Naive thymus-derived CD8-positive, alpha-beta T cell (primary cell): Measurements from ENCODE around the gene RBP5. TPM values are rescaled to one million over a fixed set of nuclear protein-coding genes. Genes with fewer than 3 reads are reported as not detected.

Experiments used
- ATAC-seq, 2 donors: fragments of 150-1000 bp; cut with Tn5 transposase in 1 of 2; sonication (Bioruptor Pico), chemical (Tn5 transposase) in 1 of 2; 1 replicate in 1 of 2; 2 replicates in 1 of 2; pipeline ENCODE4 v1.10.0; 2021; ENCODE audit warnings: mild to moderate bottlenecking in 2 of 2, moderate library complexity in 2 of 2
- POLR2A ChIA-PET: fragments of 350-600 bp; sonication (Branson Sonifier 250); formaldehyde crosslinking; loops from one replicate; lab custom pipeline; 2021; ENCODE audit warnings: antibody characterized with exemption; lab: Charles Lee
- DNase-seq, 10 donors: peaks; one replicate each; pipeline versions ENCODE4 v3.0.0 to v3.0.0-alpha.2; 2020 to 2022
- H3K27ac Mint-ChIP-seq, 10 donors: one replicate each; pipeline ENCODE4 v1.8.0; 2020 to 2022; ENCODE audit warnings: mild to moderate bottlenecking in 10 of 10, mixed read lengths in 10 of 10, moderate library complexity in 4 of 10, inconsistent platforms in 1 of 10
- H3K27me3 Mint-ChIP-seq, 5 donors: one replicate each; pipeline ENCODE4 v1.8.0; 2021 to 2022; ENCODE audit warnings: mixed read lengths in 5 of 5
- H3K36me3 Mint-ChIP-seq, 3 donors: one replicate each; pipeline ENCODE4 v1.8.0; 2020 to 2022; ENCODE audit warnings: mixed read lengths in 3 of 3, mild to moderate bottlenecking in 2 of 3, inconsistent platforms in 1 of 3
- H3K4me1 Mint-ChIP-seq, 4 donors: one replicate each; pipeline ENCODE4 v1.8.0; 2021 to 2022; ENCODE audit warnings: mixed read lengths in 4 of 4
- H3K4me3 Mint-ChIP-seq, 10 donors: one replicate each; pipeline ENCODE4 v1.8.0; 2020 to 2022; ENCODE audit warnings: mild to moderate bottlenecking in 10 of 10, mixed read lengths in 10 of 10, moderate library complexity in 6 of 10, inconsistent platforms in 1 of 10
- H3K9me3 Mint-ChIP-seq, 9 donors: one replicate each; pipeline ENCODE4 v1.8.0; 2020 to 2022; ENCODE audit warnings: mixed read lengths in 9 of 9, mild to moderate bottlenecking in 3 of 9, inconsistent platforms in 1 of 9, moderate library complexity in 1 of 9
- polyA plus RNA-seq, 3 donors: library from polyadenylated mRNA; unstranded; fragments of 300-500 nt; fragmentation: Illumina TruSeq; gene quantifications; one replicate each; pipeline ENCODE4 v1.2.3, GENCODE V29; 2021
- total RNA-seq, 8 experiments: library from RNA in 2 of 8; stranded (reverse) in 2 of 8; gene quantifications; one replicate each; pipeline ENCODE4 v1.2.3 and lab custom pipeline; 2021 to 2026

Gene RBP5
- total and polyA plus RNA-seq, 5 experiments from 2014 or later, result 0.69 to 1.1 TPM; not detected in 3

DNA sequence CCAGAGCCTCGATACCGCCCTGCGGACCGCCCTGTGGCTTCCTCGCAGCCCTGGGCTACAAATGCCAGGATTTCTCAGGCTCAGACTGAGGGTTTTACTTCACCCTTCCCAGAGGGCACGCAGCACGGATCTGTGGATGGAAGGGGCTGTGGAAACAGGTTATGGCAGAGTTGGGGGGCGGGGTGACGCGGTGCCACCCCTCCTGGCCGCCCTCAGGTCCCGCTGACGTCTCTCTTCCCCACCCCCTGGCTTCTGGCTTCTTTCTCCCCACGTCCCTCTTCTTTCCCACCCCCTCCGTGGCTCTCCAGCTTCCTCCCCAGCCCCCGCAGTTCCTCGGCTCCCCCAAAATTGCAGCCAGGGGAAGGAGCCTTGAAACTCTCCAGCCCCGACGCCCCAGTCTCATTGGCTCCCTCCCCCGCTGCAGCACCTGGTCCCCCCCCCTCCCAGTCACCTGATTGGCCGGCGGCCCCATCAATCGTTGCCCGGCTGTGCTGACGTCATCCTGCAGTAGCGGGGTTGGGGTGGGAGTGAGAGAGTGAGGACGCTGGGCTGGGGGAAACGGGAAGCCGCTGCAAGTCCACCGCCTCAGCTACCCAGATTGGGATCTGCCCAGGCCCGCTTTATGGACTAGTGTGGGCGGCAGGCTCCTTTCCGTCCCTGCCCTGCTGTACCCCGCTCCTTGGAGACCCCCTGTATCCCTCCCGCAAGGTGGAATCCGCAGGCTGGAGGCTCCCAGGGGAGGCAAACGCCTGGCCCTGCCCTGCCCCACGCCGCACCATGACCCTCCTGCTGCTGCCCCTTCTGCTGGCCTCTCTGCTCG, 1.4 kb upstream of the RBP5 start, which contains the start of gene CLSTN3:
Gene CLSTN3 (plus strand): TSS at position 500 of the 820 bp plus-strand sequence. CDS start 278 bp downstream, at position 778.
- H3K36me3 Mint-ChIP-seq, result peaks cover 0 to under 1% (median 0%) of the 10 kb centered on the region in 3 donors
- peak; percentile 74 to 93 (median 82) for DNase-seq
- peaks cover 29 to 48% (median 34%) of the 10 kb centered on the region in 4 donors for H3K4me1 Mint-ChIP-seq
- POLR2A ChIA-PET, result no interaction called here
- peak within 1 kb of the TSS; percentile 60 to 96 (median 94) for H3K27ac Mint-ChIP-seq
- peak within 1 kb of the TSS; percentile 91 to 99 (median 95) for H3K4me3 Mint-ChIP-seq
- ATAC-seq, result peak; percentile 84 to 90
- no peaks in the 10 kb centered on the region for H3K9me3 Mint-ChIP-seq
- H3K27me3 Mint-ChIP-seq, result no peaks in the 10 kb centered on the region

DNA sequence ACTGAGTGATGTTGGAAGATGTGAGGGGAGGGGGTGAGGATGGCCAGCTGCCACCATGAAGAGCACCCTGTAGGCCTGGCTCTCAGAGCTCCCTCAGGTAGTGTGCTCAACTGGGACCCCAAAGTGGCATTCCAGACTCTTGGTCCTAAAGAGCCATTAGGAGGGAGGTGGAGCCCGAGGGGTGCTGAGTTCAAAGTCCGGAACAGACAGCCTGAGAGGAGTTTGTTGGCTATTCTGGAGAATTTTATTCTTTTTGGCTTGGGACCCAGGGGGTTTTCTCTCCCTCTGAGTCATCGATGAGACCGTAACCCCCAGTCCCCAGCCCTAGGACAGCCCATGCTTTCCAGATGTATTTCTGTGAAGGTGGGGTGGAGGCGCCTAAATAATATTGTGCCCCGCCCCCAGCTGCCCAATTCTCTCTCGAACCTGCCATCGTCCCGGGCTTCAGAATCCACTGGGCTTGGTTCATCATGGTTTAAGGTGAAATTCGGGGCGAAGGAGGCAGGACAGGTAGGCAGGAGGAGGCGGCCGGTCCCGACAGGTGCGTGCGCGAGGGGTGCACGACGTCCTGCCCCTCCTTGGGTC, 690 bp upstream of the RBP5 start:
- POLR2A ChIA-PET, result interaction anchor here (0.5 kb wide), 1 partner anchor 440 kb away, joined by 3 read pairs; the partner anchor contains the start of gene ZNF384
- no peak for DNase-seq
- Mint-ChIP-seq H3K9me3 (no peaks in the 10 kb centered on the region), H3K4me1 (peaks cover 25 to 48% (median 34%) of the 10 kb centered on the region in 4 donors), H3K27me3 (no peaks in the 10 kb centered on the region), H3K4me3 (peak overlapping the region; percentile 91 to 99 (median 95)), H3K36me3 (no peaks in the 10 kb centered on the region), H3K27ac (peak overlapping the region in 8 of 10 donors; percentile 88 to 96 (median 94))
- ATAC-seq, result peak in 1 of 2 donors; percentile 1

DNA sequence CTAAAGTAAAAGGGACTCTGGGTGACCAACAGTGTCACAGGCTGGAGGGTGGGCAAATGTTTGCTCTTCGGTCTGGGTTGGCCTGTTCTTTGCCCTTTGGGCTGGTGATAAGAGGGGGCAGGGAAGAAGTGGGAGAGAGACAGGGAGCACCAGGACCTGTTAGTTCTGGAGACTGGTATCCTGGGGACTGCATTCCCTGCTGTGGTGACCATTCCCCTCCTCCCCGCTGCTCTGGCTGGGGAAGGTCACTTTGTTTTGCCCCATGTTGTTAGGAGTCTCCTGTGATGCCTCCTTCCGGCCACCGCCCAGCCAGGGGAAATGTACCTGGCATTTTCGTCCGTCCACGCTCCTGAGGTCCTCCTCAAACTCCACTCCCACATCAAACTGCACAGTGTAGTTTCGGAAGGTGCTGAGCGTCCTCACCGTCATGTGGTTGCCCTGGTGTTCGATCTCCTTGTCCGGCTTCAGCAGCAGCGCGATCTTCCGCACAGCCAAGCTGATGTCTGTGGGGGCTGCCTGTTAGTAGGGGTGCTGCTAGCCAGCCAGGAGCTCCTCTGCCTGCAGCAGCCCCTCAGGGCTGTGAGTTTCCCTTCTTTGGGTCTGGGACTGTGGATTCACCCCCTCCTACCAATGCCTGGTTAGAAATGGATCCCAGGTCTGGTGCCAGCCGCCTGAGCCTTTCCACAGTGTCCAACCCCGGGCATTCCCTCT, 618 bp downstream of the RBP5 start:
- H3K27me3 Mint-ChIP-seq, result no peaks in the 10 kb centered on the region
- H3K36me3 Mint-ChIP-seq, result no peaks in the 10 kb centered on the region
- POLR2A ChIA-PET, result no interaction called here
- peak overlapping the region in 9 of 10 donors; percentile 17 to 81 (median 47) for H3K27ac Mint-ChIP-seq
- ATAC-seq (no peak), DNase-seq (no peak)
- no peaks in the 10 kb centered on the region for H3K9me3 Mint-ChIP-seq
- peak overlapping the region; percentile 49 to 99 (median 94) for H3K4me3 Mint-ChIP-seq
- peaks cover 25 to 44% (median 32%) of the 10 kb centered on the region in 4 donors for H3K4me1 Mint-ChIP-seq

GRCh38 chr12:7125632-7126227, 3.0 kb downstream of the RBP5 start:
- POLR2A ChIA-PET, result interaction anchor here (0.9 kb wide), 1 partner anchor 114 kb away, joined by 7 read pairs; no protein-coding TSS in a partner anchor
- peaks cover 9 to 21% (median 14%) of the 10 kb centered on the region in 4 donors for H3K4me1 Mint-ChIP-seq
- no peaks in the 10 kb centered on the region for H3K27me3 Mint-ChIP-seq
- no peaks in the 10 kb centered on the region for H3K9me3 Mint-ChIP-seq
- H3K36me3 Mint-ChIP-seq, result no peaks in the 10 kb centered on the region
- H3K27ac Mint-ChIP-seq, result peak overlapping the region in 3 of 10 donors; percentile 3 to 8 (median 4)
- no peak overlapping the region for H3K4me3 Mint-ChIP-seq
- DNase-seq (no peak), ATAC-seq (no peak)

DNA sequence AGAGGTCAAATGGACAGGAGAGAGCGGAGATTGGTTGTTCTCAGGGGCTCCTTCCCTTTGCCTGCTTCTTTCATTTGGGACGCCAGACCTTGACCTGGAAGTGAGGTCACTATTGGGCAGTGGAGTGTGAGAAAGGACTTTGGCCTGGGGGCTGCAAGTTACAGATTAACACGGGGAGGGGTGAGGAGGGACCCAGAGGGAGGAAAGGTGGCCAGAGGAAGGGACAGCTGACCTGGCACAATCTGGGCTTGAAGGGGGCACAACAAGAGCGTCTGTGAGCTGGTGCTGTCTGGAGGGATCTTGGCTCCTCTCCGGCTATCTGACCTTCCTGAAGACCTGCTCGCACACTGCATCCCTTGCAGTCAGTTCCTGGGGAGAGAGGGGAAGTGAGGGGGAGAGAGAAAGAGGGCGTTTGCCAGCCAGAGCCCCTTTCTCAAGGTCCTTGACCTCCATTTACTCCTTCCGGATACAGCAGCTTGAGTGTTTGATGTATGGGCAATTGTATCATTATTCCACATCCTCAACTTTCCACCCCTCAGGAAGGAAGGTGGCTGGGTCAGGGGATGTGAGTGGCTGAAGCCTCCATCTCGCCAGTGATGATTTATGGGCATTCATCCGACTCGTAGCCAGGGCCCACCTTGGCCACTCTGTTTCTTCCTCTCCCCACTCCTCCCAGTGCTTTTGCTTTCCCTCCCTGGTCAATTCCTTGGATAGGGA, 4.7 kb downstream of the RBP5 start:
- H3K9me3 Mint-ChIP-seq, result no peaks in the 10 kb centered on the region

GRCh38 chr12:7122811-7123769, 5.6 kb downstream of the RBP5 start:
- no peaks in the 10 kb centered on the region for H3K9me3 Mint-ChIP-seq
- no peak for ATAC-seq
- no peaks in the 10 kb centered on the region for H3K27me3 Mint-ChIP-seq
- peak overlapping the region in 3 of 10 donors; percentile 57 to 63 (median 58) for H3K27ac Mint-ChIP-seq
- no peak overlapping the region for H3K4me3 Mint-ChIP-seq
- H3K4me1 Mint-ChIP-seq, result peaks cover 0 to 10% (median 1%) of the 10 kb centered on the region in 4 donors
- POLR2A ChIA-PET, result interaction anchor here (1.3 kb wide), 1 partner anchor 207 kb away, joined by 3 read pairs; no protein-coding TSS in a partner anchor
- no peak for DNase-seq
- no peaks in the 10 kb centered on the region for H3K36me3 Mint-ChIP-seq

More for the DNA sequence above, 4.7 kb downstream of the RBP5 start:
- no peak for ATAC-seq
- POLR2A ChIA-PET, result no interaction called here
- Mint-ChIP-seq H3K4me1 (peaks cover 2 to 9% (median 8%) of the 10 kb centered on the region in 4 donors), H3K36me3 (no peaks in the 10 kb centered on the region), H3K27ac (no peak overlapping the region), H3K27me3 (no peaks in the 10 kb centered on the region), H3K4me3 (no peak overlapping the region)
- DNase-seq, result no peak

- Mint-ChIP-seq H3K9me3 (no peaks in the 10 kb centered on the region), H3K27me3 (no peaks in the 10 kb centered on the region), H3K4me3 (no peak overlapping the region), H3K36me3 (peaks cover 0 to under 1% (median 0%) of the 10 kb centered on the region in 3 donors), H3K4me1 (peaks cover 0 to 7% (median 0%) of the 10 kb centered on the region in 4 donors), H3K27ac (no peak overlapping the region)
- DNase-seq, result no peak
- POLR2A ChIA-PET, result no interaction called here
- no peak for ATAC-seq
These were observed 7.4 kb downstream of the RBP5 start for GRCh38 chr12:7121324-7121723.

DNA sequence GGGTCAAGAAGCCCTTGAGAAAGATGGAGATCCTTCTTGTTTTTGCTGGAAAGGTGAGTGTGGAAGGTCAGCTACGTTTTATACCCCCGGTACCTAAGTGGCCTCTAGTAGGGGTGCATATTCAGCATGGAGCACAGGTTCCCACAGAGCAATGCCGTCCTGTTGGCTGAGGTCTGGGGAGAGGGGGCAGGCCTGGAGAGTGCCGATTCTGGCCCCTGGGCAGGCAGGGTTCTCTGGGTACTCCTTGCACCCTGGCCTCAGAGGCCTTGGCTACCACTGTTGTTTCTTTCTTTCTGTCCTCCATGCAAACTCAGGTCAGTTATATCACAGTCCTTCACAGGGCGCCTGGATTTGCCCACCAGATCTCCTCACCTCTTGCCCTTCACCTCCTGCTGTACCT, 8.5 kb downstream of the RBP5 start:
- POLR2A ChIA-PET, result no interaction called here
- peaks cover 0 to 7% (median 0%) of the 10 kb centered on the region in 4 donors for H3K4me1 Mint-ChIP-seq
- DNase-seq, result no peak
- no peak overlapping the region for H3K4me3 Mint-ChIP-seq
- H3K36me3 Mint-ChIP-seq, result peaks cover 0 to 12% (median 0%) of the 10 kb centered on the region in 3 donors
- peak overlapping the region in 1 of 10 donors; percentile 29 for H3K27ac Mint-ChIP-seq
- ATAC-seq, result no peak
- no peaks in the 10 kb centered on the region for H3K27me3 Mint-ChIP-seq
- no peaks in the 10 kb centered on the region for H3K9me3 Mint-ChIP-seq

GRCh38 chr12:7118881-7119280, 9.8 kb downstream of the RBP5 start:
- Mint-ChIP-seq H3K27me3 (no peaks in the 10 kb centered on the region), H3K4me3 (no peak overlapping the region), H3K36me3 (peaks cover 0 to 17% (median 0%) of the 10 kb centered on the region in 3 donors), H3K27ac (peak overlapping the region in 1 of 10 donors; percentile 42), H3K4me1 (peaks cover 0 to 9% (median 0%) of the 10 kb centered on the region in 4 donors), H3K9me3 (no peaks in the 10 kb centered on the region)
- POLR2A ChIA-PET, result no interaction called here
- ATAC-seq (no peak), DNase-seq (no peak)

GRCh38 chr12:7117670-7118069, 11.0 kb downstream of the RBP5 start:
- peaks cover 0 to 20% (median 0%) of the 10 kb centered on the region in 3 donors for H3K36me3 Mint-ChIP-seq
- peaks cover 5 to 9% (median 7%) of the 10 kb centered on the region in 4 donors for H3K4me1 Mint-ChIP-seq
- no peaks in the 10 kb centered on the region for H3K9me3 Mint-ChIP-seq
- no peaks in the 10 kb centered on the region for H3K27me3 Mint-ChIP-seq
- DNase-seq (no peak), ATAC-seq (no peak)
- H3K27ac Mint-ChIP-seq, result no peak overlapping the region
- H3K4me3 Mint-ChIP-seq, result no peak overlapping the region
- POLR2A ChIA-PET, result no interaction called here

- DNase-seq (no peak), ATAC-seq (no peak)
- POLR2A ChIA-PET, result interaction anchor here (0.6 kb wide), 1 partner anchor 201 kb away, joined by 3 read pairs; no protein-coding TSS in a partner anchor
- H3K36me3 Mint-ChIP-seq, result peaks cover 0 to 20% (median 0%) of the 10 kb centered on the region in 3 donors
- no peaks in the 10 kb centered on the region for H3K27me3 Mint-ChIP-seq
- H3K4me3 Mint-ChIP-seq, result no peak overlapping the region
- no peaks in the 10 kb centered on the region for H3K9me3 Mint-ChIP-seq
- H3K4me1 Mint-ChIP-seq, result peaks cover 5 to 9% (median 7%) of the 10 kb centered on the region in 4 donors
- peak overlapping the region in 1 of 10 donors; percentile 35 for H3K27ac Mint-ChIP-seq
These were observed 11.8 kb downstream of the RBP5 start for GRCh38 chr12:7116916-7117315.
